GM23338 (cell line): ENCODE results near the gene GRIN2A. TPM values are rescaled to one million over a fixed set of nuclear protein-coding genes. Genes with fewer than 3 reads are reported as not detected.

Experiments used
- ATAC-seq: fragments of 200-7000 bp; cut with Tn5 transposase; 3 replicates; pipeline ENCODE4 v1.9.1; 2020
- DNase-seq: peaks from one replicate; pipeline ENCODE4 v3.0.0-alpha.2; 2015; ENCODE audit warnings: low spot score
- H2AFZ ChIP-seq: fragments of 200-600 bp; sonication (generic); 2 replicates; pipeline ENCODE4 v1.8.0; 2016; ENCODE audit warnings: antibody characterized with exemption, mild to moderate bottlenecking, moderate library complexity
- H3F3A ChIP-seq: fragments of 200-600 bp; sonication (generic); replicated peaks from 2 replicates; pipeline ENCODE4 v1.8.0; 2017; ENCODE audit warnings: antibody characterized with exemption, mixed run types, low read depth
- H3K27ac ChIP-seq: fragments of 200-600 bp; sonication (generic); 2 replicates; pipeline ENCODE4 v1.6.1; 2016; ENCODE audit warnings: low read depth
- H3K27me3 ChIP-seq: fragments of 200-600 bp; sonication (generic); 2 replicates; pipeline ENCODE4 v1.8.0; 2016; ENCODE audit warnings: mild to moderate bottlenecking, mixed run types, moderate library complexity; ENCODE audit not compliant: insufficient read depth
- H3K36me3 ChIP-seq: fragments of 200-600 bp; sonication (generic); 2 replicates; pipeline ENCODE4 v1.8.0; 2016; ENCODE audit warnings: mild to moderate bottlenecking; ENCODE audit not compliant: insufficient read depth
- H3K4me1 ChIP-seq: fragments of 200-600 bp; sonication (generic); 2 replicates; pipeline ENCODE4 v1.8.0; 2016; ENCODE audit warnings: mild to moderate bottlenecking, moderate library complexity; ENCODE audit not compliant: insufficient read depth
- H3K4me2 ChIP-seq: fragments of 200-600 bp; sonication (generic); 2 replicates; pipeline ENCODE4 v1.7.1; 2017; ENCODE audit warnings: mixed run types
- H3K4me3 ChIP-seq: fragments of 200-600 bp; sonication (generic); 2 replicates; pipeline ENCODE4 v1.6.1; 2016; ENCODE audit warnings: mixed run types
- H3K79me2 ChIP-seq: fragments of 200-600 bp; sonication (generic); replicated peaks from 2 replicates; pipeline ENCODE4 v1.8.0; 2017; ENCODE audit warnings: mild to moderate bottlenecking; ENCODE audit not compliant: insufficient read depth
- H3K9me2 ChIP-seq: fragments of 200-600 bp; sonication (generic); 2 replicates; pipeline ENCODE4 v1.8.0; 2017; ENCODE audit not compliant: insufficient read depth
- H4K20me1 ChIP-seq: fragments of 200-600 bp; sonication (generic); replicated peaks from 2 replicates; pipeline ENCODE4 v1.8.0; 2017; ENCODE audit warnings: mild to moderate bottlenecking; ENCODE audit not compliant: insufficient read depth
- H3K27ac Mint-ChIP-seq: 2 replicates; pipeline ENCODE4 v1.8.0; 2020; ENCODE audit warnings: inconsistent platforms, mild to moderate bottlenecking, moderate library complexity, mixed read lengths
- H3K27me3 Mint-ChIP-seq: 3 replicates; pipeline ENCODE4 v1.8.0; 2022; ENCODE audit warnings: low read depth, mild to moderate bottlenecking, moderate library complexity, mixed read lengths, inconsistent platforms; ENCODE audit not compliant: insufficient read depth, poor library complexity
- H3K36me3 Mint-ChIP-seq: 3 replicates; pipeline ENCODE4 v1.8.0; 2021; ENCODE audit warnings: low read depth, mild to moderate bottlenecking, inconsistent platforms, moderate library complexity, mixed read lengths
- H3K4me1 Mint-ChIP-seq: 3 replicates; pipeline ENCODE4 v1.8.0; 2020; ENCODE audit warnings: mild to moderate bottlenecking, inconsistent platforms, mixed read lengths
- H3K4me3 Mint-ChIP-seq: 3 replicates; pipeline ENCODE4 v1.8.0; 2021; ENCODE audit warnings: moderate library complexity, mild to moderate bottlenecking, inconsistent platforms, mixed read lengths
- H3K9me3 Mint-ChIP-seq: 3 replicates; pipeline ENCODE4 v1.8.0; 2020; ENCODE audit warnings: moderate library complexity, mild to moderate bottlenecking, inconsistent platforms, mixed read lengths
- CREB1 ChIP-seq: fragments of 250-450 bp; sonication (Bioruptor Pico); IDR thresholded peaks from 2 replicates; pipeline ENCODE4 v1.5.0; 2020; ENCODE audit warnings: low read depth, mild to moderate bottlenecking, moderate library complexity
- CTCF ChIP-seq, 2 experiments: fragments of 200-600 bp in 1 of 2; sonication (generic) in 1 of 2; conservative IDR thresholded peaks; 2 replicates each; pipeline versions ENCODE4 v1.5.1 to v1.6.1; 2016 to 2017; ENCODE audit warnings: antibody characterized with exemption in 2 of 2, low read depth in 2 of 2, mild to moderate bottlenecking in 2 of 2, moderate library complexity in 1 of 2
- ETS1 ChIP-seq: IDR thresholded peaks from 2 replicates; pipeline ENCODE4 v1.6.1; 2016; ENCODE audit warnings: antibody characterized with exemption
- EZH2 ChIP-seq: fragments of 200-600 bp; sonication (generic); IDR thresholded peaks from one replicate; pipeline ENCODE4 v1.8.0; 2017; ENCODE audit warnings: antibody characterized with exemption, mild to moderate bottlenecking, low read depth; ENCODE audit not compliant: unreplicated experiment
- EZH2phosphoT487 ChIP-seq: fragments of 200-600 bp; sonication (generic); IDR thresholded peaks from one replicate; pipeline ENCODE4 v1.8.1; 2018; ENCODE audit warnings: antibody characterized with exemption; ENCODE audit not compliant: unreplicated experiment
- JUNB ChIP-seq: IDR thresholded peaks from one replicate; pipeline ENCODE4 v1.6.1; 2016; ENCODE audit warnings: antibody characterized with exemption; ENCODE audit not compliant: unreplicated experiment
- NANOG ChIP-seq: IDR thresholded peaks from 2 replicates; pipeline ENCODE4 v1.6.1; 2016; ENCODE audit warnings: antibody characterized with exemption, borderline replicate concordance
- POLR2AphosphoS5 ChIP-seq: IDR thresholded peaks from 2 replicates; pipeline ENCODE4 v1.6.1; 2016; ENCODE audit warnings: antibody characterized with exemption, low read depth
- REST ChIP-seq: IDR thresholded peaks from one replicate; pipeline ENCODE4 v1.6.1; 2018; ENCODE audit warnings: antibody characterized with exemption; ENCODE audit not compliant: unreplicated experiment
- ZNF114 ChIP-seq: fragments of 250-450 bp; sonication (Bioruptor Pico); IDR thresholded peaks from 2 replicates; pipeline ENCODE4 v1.5.0; 2020; ENCODE audit warnings: mild to moderate bottlenecking, moderate library complexity
- ZNF331 ChIP-seq: fragments of 250-450 bp; sonication (Bioruptor Pico); IDR thresholded peaks from 2 replicates; pipeline ENCODE4 v1.5.0; 2020; ENCODE audit warnings: low read depth, mild to moderate bottlenecking, moderate library complexity
- ZNF462 ChIP-seq: fragments of 250-450 bp; sonication (Bioruptor Pico); IDR thresholded peaks from 2 replicates; pipeline ENCODE4 v1.5.0; 2020; ENCODE audit warnings: mild to moderate bottlenecking, moderate library complexity
- polyA plus RNA-seq: library from polyadenylated mRNA; unstranded; fragments of >200 nt; fragmentation: Nextera tagmentation; extraction: Ambion mirVana; gene quantifications from 2 replicates; pipeline ENCODE4 v1.2.1, GENCODE V29; 2016
- total RNA-seq: library from RNA; depleted of rRNA; stranded (reverse); fragments of >200 nt; shearing (Covaris generic); gene quantifications from 2 replicates; pipeline ENCODE4 v1.2.3, GENCODE V29; 2014

Gene GRIN2A
- total and polyA plus RNA-seq, 2 experiments from 2014 or later, result 0.89 to 5.1 TPM

- H3K4me3 ChIP-seq, result no peak overlapping the region
Measured at GRCh38 chr16:10200637-10201586, 18.7 kb upstream of the GRIN2A start.

More at GRCh38 chr16:10200637-10201586, 18.7 kb upstream of the GRIN2A start:
- no peaks in the 10 kb centered on the region for H3K4me1 ChIP-seq
- Mint-ChIP-seq H3K4me3 (no peak overlapping the region), H3K36me3 (peaks cover 3% of the 10 kb centered on the region; the same call in 1 of the 3 replicates), H3K9me3 (peaks cover 15% of the 10 kb centered on the region; the same call in 2 of the 3 replicates), H3K27ac (no peak overlapping the region), H3K4me1 (no peaks in the 10 kb centered on the region), H3K27me3 (peaks cover 11% of the 10 kb centered on the region)
- no peak overlapping the region for H2AFZ ChIP-seq
- no peaks in the 10 kb centered on the region for H3K9me2 ChIP-seq
- no peak for ATAC-seq
- H3K4me2 ChIP-seq, result no peak overlapping the region
- H3F3A ChIP-seq, result no peaks in the 10 kb centered on the region
- H3K36me3 ChIP-seq, result no peaks in the 10 kb centered on the region
- H3K79me2 ChIP-seq, result no peaks in the 10 kb centered on the region
- H3K27me3 ChIP-seq, result no peaks in the 10 kb centered on the region
- no peak for DNase-seq
- no peak overlapping the region for H3K27ac ChIP-seq
- H4K20me1 ChIP-seq, result no peaks in the 10 kb centered on the region
- TF ChIP-seq ZNF331 (CRISPR knock-in tag) (no peak), JUNB (no peak), EZH2phosphoT487 (no peak), POLR2AphosphoS5 (no peak), CTCF (conservative IDR thresholded peaks at IDR 0.05; ENCODE audit: low read depth in 2 of 2) (no peak), EZH2 (no peak), ZNF462 (no peak), REST (no peak), ETS1 (no peak), ZNF114 (CRISPR knock-in tag) (no peak), CREB1 (CRISPR knock-in tag) (no peak), NANOG (no peak)
